ENCODE measurements around the gene DNAJC24.

- TF ChIP-seq, protein P1, sequence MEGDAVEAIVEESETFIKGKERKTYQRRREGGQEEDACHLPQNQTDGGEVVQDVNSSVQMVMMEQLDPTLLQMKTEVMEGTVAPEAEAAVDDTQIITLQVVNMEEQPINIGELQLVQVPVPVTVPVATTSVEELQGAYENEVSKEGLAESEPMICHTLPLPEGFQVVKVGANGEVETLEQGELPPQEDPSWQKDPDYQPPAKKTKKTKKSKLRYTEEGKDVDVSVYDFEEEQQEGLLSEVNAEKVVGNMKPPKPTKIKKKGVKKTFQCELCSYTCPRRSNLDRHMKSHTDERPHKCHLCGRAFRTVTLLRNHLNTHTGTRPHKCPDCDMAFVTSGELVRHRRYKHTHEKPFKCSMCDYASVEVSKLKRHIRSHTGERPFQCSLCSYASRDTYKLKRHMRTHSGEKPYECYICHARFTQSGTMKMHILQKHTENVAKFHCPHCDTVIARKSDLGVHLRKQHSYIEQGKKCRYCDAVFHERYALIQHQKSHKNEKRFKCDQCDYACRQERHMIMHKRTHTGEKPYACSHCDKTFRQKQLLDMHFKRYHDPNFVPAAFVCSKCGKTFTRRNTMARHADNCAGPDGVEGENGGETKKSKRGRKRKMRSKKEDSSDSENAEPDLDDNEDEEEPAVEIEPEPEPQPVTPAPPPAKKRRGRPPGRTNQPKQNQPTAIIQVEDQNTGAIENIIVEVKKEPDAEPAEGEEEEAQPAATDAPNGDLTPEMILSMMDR (IDR thresholded peaks at IDR 0.05), result no peak
- no peak for TF ChIP-seq POLR2AphosphoS5 (IDR thresholded peaks at IDR 0.05; ENCODE audit: insufficient read depth in 1 of 2, low read depth in 1 of 2)
- no peak for TF ChIP-seq POLR2A (IDR thresholded peaks at IDR 0.05)
Observed at GRCh38 chr11:31351168-31351567, 18.5 kb upstream of the DNAJC24 start.
